HG02852 (cell line): ENCODE results near the gene HOXA5.

Source experiments
- ATAC-seq: cut with Tn5 transposase; IDR thresholded peaks from one replicate; pipeline ENCODE4 v1.9.1; 2021; ENCODE audit warnings: mild to moderate bottlenecking, moderate library complexity; ENCODE audit not compliant: unreplicated experiment

The HOXA5 gene

GRCh38 chr7:27143023-27143949 is at the start of gene HOXA5:
TSS of gene HOXA5 (minus strand) at chr7:27143681. CDS start at chr7:27143607, 74 bp downstream.
- no peak for ATAC-seq

DNA sequence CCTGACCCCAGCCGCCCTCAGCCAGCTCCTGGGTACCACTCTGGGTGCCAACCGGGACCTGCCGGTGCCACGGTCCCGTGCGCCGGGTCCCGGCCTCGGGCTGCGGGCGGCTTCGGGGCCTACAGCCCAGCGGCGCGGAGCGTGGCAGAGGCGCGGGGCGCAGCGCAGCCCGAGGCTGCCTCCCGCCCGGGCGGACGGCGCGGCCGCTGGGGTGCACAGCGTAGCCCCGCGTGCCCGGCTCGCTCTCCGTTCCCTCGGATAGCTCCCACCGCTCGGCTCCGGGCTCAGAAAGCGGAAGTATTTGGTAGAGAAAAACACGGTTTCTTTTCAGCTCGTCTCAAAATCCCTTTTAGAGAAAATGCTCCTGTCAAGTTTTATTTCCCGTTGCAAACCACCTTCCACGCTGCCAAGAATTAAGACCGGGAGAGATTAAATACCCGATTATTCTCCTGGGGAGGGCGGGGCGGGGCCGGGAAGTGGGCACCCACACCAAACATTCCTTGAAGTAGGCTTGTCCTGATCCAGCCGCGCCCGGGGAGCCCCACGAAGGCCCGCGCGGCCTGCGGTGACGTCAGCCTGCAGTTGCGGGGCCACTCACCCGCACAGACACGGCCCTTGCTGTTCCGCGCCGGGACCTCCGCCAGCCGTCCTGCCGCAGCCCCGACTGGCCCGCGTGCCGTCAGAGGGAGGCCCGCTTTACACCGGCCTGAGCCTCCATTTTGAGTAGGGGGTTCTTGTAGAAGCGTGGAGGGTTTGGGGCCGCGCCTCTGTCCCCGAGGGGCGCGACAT is 49.3 kb upstream of the HOXA5 start:
- no peak for ATAC-seq

DNA sequence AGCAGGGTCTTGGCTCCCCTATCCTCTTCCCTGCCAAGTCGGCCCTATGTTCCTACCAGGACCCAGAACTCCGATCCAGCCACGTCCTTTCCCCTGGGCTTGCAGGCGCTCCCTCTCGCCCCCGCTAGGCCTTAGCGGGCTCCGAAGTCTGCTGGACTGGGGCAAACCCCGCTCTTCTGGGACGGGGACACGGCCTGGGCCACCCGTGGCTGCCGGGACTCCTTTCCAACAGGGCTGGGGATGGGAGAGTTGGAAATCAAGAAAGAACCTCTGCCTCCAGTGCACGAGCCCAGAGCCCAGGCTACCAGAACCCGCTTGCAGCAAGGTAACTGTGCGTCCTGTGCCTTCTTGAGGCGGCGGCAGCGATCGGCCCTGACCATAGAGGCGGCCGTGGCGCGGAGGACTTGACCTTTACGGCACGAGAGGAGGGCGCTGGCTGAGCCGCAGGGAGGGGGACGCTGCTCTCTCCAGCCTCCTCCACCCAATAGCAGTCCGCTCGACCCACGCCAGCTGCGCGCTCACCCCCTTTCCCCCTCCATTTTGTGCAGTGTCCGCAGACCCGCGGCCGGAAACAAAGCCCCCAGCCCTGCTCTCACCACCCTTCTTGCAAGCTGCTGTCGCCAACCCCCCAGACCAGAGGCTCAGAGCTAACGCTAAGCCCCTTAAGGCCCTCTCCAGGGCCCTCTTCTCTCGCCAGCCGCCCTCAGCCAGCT is 48.5 kb upstream of the HOXA5 start:
- no peak for ATAC-seq

DNA sequence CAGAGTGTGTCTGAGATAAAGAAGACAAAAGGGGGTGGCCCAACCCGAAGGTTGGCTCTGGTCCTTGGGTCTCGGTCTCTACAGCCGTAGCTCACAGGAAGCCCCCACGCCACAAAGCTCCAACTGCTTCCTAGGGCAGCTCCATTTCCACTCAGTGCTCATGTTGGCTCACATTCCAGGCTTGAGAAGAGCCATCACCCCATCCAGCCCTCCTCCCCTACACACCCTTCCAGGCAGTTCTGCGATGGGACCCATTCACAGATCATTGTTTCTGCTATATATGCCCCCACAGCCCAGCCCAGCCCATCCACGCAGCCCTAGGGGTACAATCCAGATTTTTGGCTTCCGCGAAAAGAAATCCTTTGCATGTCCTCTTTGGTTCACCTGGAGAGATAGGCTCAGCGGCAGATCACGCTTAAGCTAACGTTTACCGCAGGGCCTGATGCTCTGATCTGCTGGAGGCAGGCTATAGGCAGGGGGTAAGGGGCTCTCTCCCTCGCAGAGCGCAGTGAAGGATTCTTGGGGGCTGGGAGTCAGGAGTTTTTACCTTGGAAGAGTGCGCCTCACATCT is 47.8 kb upstream of the HOXA5 start:
- ATAC-seq: no peak

GRCh38 chr7:27189997-27190748 is 46.7 kb upstream of the HOXA5 start:
- no peak for ATAC-seq

GRCh38 chr7:27189295-27189996 is 46.0 kb upstream of the HOXA5 start:
- no peak for ATAC-seq

DNA sequence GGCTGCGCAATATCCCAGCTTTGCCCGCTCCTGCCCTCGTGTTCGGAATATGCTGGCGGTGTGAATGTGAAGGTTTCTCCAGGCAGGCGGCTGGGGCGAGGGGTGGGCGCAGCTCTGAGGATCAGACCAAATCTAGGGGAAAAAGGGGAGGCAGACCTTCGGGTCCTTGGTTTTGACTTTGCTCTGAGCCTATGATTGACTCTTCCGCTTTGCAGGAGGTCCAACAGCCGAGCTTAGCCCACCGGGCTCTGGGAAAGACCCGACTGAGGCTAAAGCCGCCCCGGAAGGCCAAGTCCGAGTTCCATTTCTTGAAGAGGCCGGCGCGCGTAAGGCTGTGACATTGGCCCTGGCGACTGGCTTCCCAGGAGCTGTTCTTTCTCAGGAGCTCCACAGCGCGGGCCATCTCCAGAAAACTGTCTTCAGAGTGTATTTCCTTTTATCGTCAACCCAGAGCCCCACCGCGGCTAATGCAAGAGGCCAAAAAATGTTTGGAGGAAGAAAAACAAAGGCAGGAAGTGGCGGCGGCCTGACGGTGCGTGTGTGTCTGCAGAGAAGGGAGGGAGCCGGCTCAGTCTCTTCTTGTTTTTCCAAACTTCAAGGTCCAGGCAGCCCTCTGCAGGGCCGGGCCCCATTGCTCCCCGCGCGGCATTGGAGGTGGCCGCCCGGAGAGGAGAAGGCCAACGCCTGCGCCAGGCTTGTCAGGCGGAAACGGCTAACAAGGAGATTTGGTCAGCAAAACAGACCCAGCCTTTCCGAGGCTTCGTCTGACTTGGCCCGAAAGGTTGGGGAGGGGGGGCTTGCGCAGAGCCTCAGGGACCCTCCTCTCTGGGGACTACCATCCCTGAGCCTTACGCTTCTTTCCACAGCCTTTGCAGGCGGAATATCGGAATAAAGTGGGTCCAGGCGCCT is 45.2 kb upstream of the HOXA5 start:
- ATAC-seq: no peak

GRCh38 chr7:27187475-27188385 is 44.2 kb upstream of the HOXA5 start:
- no peak for ATAC-seq

GRCh38 chr7:27186668-27187474 is 43.4 kb upstream of the HOXA5 start:
- ATAC-seq: no peak

- no peak for ATAC-seq
Measured at GRCh38 chr7:27185854-27186667, 42.6 kb upstream of the HOXA5 start.

DNA sequence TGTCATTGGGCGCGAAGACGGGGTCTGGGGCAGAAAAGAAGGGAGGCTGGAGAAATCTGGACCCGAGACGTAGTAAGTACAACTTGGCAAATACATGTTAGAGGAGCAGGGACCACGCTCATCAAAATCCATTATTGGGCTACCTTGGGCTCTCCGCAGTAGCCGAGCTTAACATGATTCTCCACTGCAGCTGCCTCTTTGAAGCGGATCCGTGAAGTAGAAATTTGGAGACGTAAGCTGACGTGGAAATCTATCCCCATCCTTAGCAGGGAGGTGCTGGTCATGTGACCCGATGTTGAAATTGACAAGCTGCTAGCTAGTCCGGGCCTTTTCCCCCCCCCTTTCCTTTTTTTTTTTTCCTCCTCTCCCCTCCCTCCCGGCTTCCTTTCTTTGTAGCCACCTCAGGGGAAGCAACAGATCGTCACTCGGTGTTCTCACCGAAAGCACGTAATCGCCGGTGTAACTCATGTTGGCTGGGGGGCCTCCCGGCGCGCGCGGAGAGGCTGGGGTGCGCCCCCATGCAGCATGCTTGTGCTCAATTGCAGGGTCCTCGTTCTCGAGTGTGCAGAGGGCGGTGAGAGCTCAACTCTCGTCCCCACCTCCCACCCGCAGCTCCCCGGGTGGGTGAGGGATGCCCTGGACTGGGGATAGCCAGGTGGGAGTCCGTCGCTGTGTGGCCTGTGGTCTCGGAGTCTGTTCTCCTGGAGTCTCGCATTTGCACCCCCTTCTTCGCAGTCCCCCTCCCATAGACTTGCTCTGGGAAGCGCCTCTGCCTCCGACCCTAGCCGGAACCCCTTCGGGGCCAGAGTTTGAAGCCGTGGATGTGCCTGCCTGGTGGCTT is 41.8 kb upstream of the HOXA5 start, which contains the start of gene HOXA11:
TSS of gene HOXA11 (minus strand) at position 220 of the 841 bp plus-strand sequence. CDS start at position 132, 88 bp downstream.
- ATAC-seq: no peak

- ATAC-seq: no peak
Measured at GRCh38 chr7:27184337-27185012, 41.0 kb upstream of the HOXA5 start.

- no peak for ATAC-seq
Measured at GRCh38 chr7:27183682-27184336, 40.3 kb upstream of the HOXA5 start.
